Astrocyte (in vitro differentiated cells and primary cell): ENCODE results near the gene RIC1.

ENCODE experiments used
- EZH2 ChIP-seq: IDR thresholded peaks from 2 replicates; pipeline ENCODE4 v1.6.1; 2012; ENCODE audit warnings: mild to moderate bottlenecking, low read length, inconsistent platforms; ENCODE audit not compliant: insufficient read depth
- TF ChIP-seq, protein P1 (sequence below): IDR thresholded peaks from 2 replicates; pipeline ENCODE4 v1.5.1; 2011; ENCODE audit warnings: low read depth, mild to moderate bottlenecking, inconsistent platforms, low read length, moderate library complexity; ENCODE audit not compliant: insufficient read depth

DNA sequence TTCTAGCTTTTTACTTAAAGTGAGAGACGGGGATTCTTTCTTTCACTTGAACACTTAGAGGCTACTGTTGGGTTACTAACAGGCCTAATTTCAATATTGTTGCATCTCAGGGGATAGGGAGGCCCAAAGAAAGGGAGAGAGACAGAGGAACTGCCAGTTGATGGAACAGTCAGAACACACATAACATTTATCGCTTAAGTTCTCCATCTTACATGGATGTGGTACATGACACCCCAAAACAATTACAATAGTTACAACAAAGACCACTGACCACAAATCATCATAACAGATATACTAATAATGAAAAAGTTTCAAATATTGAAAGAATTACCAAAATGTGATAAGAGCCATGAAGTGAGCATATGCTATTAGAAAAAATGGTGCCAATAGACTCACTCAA, 4.3 kb upstream of the RIC1 start:
- TF ChIP-seq, protein P1, sequence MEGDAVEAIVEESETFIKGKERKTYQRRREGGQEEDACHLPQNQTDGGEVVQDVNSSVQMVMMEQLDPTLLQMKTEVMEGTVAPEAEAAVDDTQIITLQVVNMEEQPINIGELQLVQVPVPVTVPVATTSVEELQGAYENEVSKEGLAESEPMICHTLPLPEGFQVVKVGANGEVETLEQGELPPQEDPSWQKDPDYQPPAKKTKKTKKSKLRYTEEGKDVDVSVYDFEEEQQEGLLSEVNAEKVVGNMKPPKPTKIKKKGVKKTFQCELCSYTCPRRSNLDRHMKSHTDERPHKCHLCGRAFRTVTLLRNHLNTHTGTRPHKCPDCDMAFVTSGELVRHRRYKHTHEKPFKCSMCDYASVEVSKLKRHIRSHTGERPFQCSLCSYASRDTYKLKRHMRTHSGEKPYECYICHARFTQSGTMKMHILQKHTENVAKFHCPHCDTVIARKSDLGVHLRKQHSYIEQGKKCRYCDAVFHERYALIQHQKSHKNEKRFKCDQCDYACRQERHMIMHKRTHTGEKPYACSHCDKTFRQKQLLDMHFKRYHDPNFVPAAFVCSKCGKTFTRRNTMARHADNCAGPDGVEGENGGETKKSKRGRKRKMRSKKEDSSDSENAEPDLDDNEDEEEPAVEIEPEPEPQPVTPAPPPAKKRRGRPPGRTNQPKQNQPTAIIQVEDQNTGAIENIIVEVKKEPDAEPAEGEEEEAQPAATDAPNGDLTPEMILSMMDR: no peak
- TF ChIP-seq EZH2: no peak
